HepG2 (cell line): ENCODE measurements around the gene MRPL14. TPM values are rescaled to one million over a fixed set of nuclear protein-coding genes. Genes with fewer than 3 reads are reported as not detected.
A peak's percentile ranks its signal among the peaks of the same experiment; 100 is the strongest.

ENCODE experiments used
- HDAC1 ChIP-seq: sonication (generic); formaldehyde crosslinking; IDR thresholded peaks from 2 replicates; pipeline ENCODE4 v1.5.1; 2020; ENCODE audit warnings: mild to moderate bottlenecking, missing genetic modification reagents
- HIVEP1 ChIP-seq: sonication (generic); formaldehyde crosslinking; IDR thresholded peaks from 2 replicates; pipeline ENCODE4 v1.4.0; 2020; ENCODE audit warnings: mild to moderate bottlenecking, missing genetic modification reagents
- HNRNPL ChIP-seq: fragments of 200-400 bp; formaldehyde crosslinking; IDR thresholded peaks from 2 replicates; pipeline ENCODE4 v1.6.1; 2017; ENCODE audit warnings: mild to moderate bottlenecking, low read depth, low read length
- HNRNPLL ChIP-seq: fragments of 200-400 bp; formaldehyde crosslinking; IDR thresholded peaks from 2 replicates; pipeline ENCODE4 v1.6.1; 2017; ENCODE audit warnings: mild to moderate bottlenecking, low read depth, low read length; ENCODE audit not compliant: poor library complexity, severe bottlenecking
- IRF1 ChIP-seq: sonication (generic); formaldehyde crosslinking; IDR thresholded peaks from 2 replicates; pipeline ENCODE4 v1.4.0; 2020; ENCODE audit warnings: low read depth, mild to moderate bottlenecking, missing genetic modification reagents
- NCOA5 ChIP-seq: sonication (generic); formaldehyde crosslinking; IDR thresholded peaks from 2 replicates; pipeline ENCODE4 v1.4.0; 2020; ENCODE audit warnings: missing genetic modification reagents
- PHF8 ChIP-seq: sonication (generic); formaldehyde crosslinking; IDR thresholded peaks from 2 replicates; pipeline ENCODE4 v1.5.0; 2020; ENCODE audit warnings: missing genetic modification reagents
- POLR2A ChIP-seq, 2 experiments: IDR thresholded peaks; 2 replicates each; pipeline ENCODE4 v1.6.1; 2011; ENCODE audit warnings: low read depth in 2 of 2, low read length in 2 of 2, mild to moderate bottlenecking in 1 of 2, moderate library complexity in 1 of 2; ENCODE audit not compliant: insufficient read depth in 1 of 2
- SP1 ChIP-seq, 2 experiments: fragments of 450-650 bp in 1 of 2; sonication (generic) in 1 of 2; formaldehyde crosslinking in 1 of 2; IDR thresholded peaks; 2 replicates each; pipeline versions ENCODE4 v1.4.0 to v1.6.1; 2016 to 2020; ENCODE audit warnings: missing genetic modification reagents in 1 of 2
- TFAP4 ChIP-seq: sonication (generic); IDR thresholded peaks from 2 replicates; pipeline ENCODE4 v1.6.1; 2016; ENCODE audit warnings: low read depth, borderline replicate concordance
- XRCC5 ChIP-seq: fragments of 200-400 bp; formaldehyde crosslinking; optimal IDR thresholded peaks from 2 replicates; pipeline ENCODE3; 2017; ENCODE audit warnings: mild to moderate bottlenecking, low read length
- YEATS4 ChIP-seq: sonication (generic); formaldehyde crosslinking; IDR thresholded peaks from 2 replicates; pipeline ENCODE4 v1.4.0; 2020; ENCODE audit warnings: missing genetic modification reagents, borderline replicate concordance
- ZNF333 ChIP-seq: sonication (generic); formaldehyde crosslinking; IDR thresholded peaks from 2 replicates; pipeline ENCODE4 v1.4.0; 2020; ENCODE audit warnings: mild to moderate bottlenecking, missing genetic modification reagents, borderline replicate concordance
- ZNF670 ChIP-seq: sonication (generic); formaldehyde crosslinking; IDR thresholded peaks from 2 replicates; pipeline ENCODE4 v1.8.0; 2022; ENCODE audit warnings: mild to moderate bottlenecking, missing genetic modification reagents, borderline replicate concordance
- ZSCAN21 ChIP-seq: sonication (generic); formaldehyde crosslinking; IDR thresholded peaks from 2 replicates; pipeline ENCODE4 v1.8.0; 2022; ENCODE audit warnings: mild to moderate bottlenecking, missing genetic modification reagents, moderate library complexity, borderline replicate concordance
- polyA plus RNA-seq, 8 experiments: library from polyadenylated mRNA; depleted of rRNA in 3 of 8; stranded (reverse) in 7 of 8; unstranded in 1 of 8; fragments of >200 nt; fragmentation: Illumina TruSeq in 4 of 8; extraction: Trizol in 4 of 8; gene quantifications; 2 replicates each; pipeline versions ENCODE4 v1.2.1 to v1.2.3, GENCODE V29; 2011 to 2016; ENCODE audit warnings: low read depth in 4 of 8, missing spikeins in 1 of 8, mixed read lengths in 1 of 8; ENCODE audit not compliant: insufficient read depth in 1 of 8
- total RNA-seq, 5 experiments: library from RNA; depleted of rRNA; stranded (reverse); fragments of >200 nt; fragmentation: Illumina TruSeq; extraction: Trizol; gene quantifications; 2 replicates each; pipeline ENCODE4 v1.2.3, GENCODE V29; 2016; ENCODE audit warnings: low read depth in 1 of 5
- TF ChIP-seq, protein P1 (sequence below), 2 experiments: sonication (generic) in 1 of 2; formaldehyde crosslinking in 1 of 2; IDR thresholded peaks; 2 replicates each; pipeline versions ENCODE4 v1.4.0 to v1.6.1; 2018 to 2020; ENCODE audit warnings: missing genetic modification reagents in 2 of 2, borderline replicate concordance in 1 of 2, low read depth in 1 of 2, mild to moderate bottlenecking in 1 of 2, missing biosample characterization in 1 of 2
- TF ChIP-seq, protein P2 (sequence below): sonication (generic); formaldehyde crosslinking; IDR thresholded peaks from 2 replicates; pipeline ENCODE4 v1.8.0; 2022; ENCODE audit warnings: missing genetic modification reagents, mild to moderate bottlenecking, borderline replicate concordance
- TF ChIP-seq, protein P3 (sequence below): sonication (generic); formaldehyde crosslinking; IDR thresholded peaks from 2 replicates; pipeline ENCODE4 v1.5.0; 2020; ENCODE audit warnings: mild to moderate bottlenecking, missing genetic modification reagents, borderline replicate concordance

Gene MRPL14
- total and polyA plus RNA-seq, 2 of the 13 experiments (the other 11 are each of a cell fraction or from before 2014, with no cell fraction given), result 157 to 178 TPM

DNA sequence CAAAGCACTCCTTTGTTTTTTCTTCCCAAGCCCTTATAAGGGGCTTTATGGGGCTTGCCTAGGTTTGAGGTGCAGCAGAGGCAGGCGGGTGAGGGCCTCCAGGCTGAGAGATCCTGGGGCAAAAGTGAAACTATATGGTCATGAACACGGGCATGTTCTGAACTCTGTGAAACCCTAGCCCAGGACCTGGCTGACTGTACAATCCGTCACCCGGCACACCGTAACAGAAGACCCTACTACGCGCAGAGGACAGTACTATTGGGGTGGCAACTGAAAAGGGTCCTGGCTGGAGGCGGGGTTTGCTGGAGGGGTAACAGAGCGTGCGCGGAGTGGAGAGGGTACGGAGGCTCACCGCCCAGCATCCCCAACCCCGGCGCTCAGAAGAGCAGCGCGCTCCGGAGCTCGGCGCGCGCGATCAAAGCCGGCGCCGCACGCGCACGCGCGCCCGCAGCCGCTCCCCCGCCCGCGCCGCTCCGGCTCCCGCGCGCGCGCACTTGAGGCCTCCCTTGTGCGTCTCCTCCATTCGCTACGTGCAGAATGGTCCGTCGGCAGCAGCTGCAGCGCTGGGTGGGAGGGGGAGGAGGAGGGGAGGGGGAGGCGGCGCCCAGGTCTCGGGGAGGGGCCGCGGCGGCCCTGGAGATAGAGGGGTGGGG lies 54.2 kb downstream of the MRPL14 start (continued):
- TF ChIP-seq POLR2A (IDR thresholded peaks at IDR 0.05; ENCODE audit: insufficient read depth in 1 of 2, low read depth in 2 of 2, low read length in 2 of 2) (0 out of 4 replicates have a peak, but pooled peaks of 1 of the 2 experiments have one; percentile 34), TFAP4 (peak; percentile 77; the same call in 1 of the 2 replicates), SP1 (IDR thresholded peaks at IDR 0.05) (no peak), SP1 (CRISPR knock-in tag; IDR thresholded peaks at IDR 0.05) (no peak), XRCC5 (no peak), HNRNPL (0 out of 2 replicates have a peak, but pooled peaks have one; percentile 22), PHF8 (CRISPR knock-in tag) (peak; percentile 63; the same call in 1 of the 2 replicates), ZSCAN21 (CRISPR knock-in tag) (0 out of 2 replicates have a peak, but pooled peaks have one; percentile 41), ZNF670 (0 out of 2 replicates have a peak, but pooled peaks have one; percentile 32), NCOA5 (CRISPR knock-in tag) (no peak), HNRNPLL (peak; percentile 39), HIVEP1 (0 out of 2 replicates have a peak, but pooled peaks have one; percentile 10), IRF1 (CRISPR knock-in tag) (0 out of 2 replicates have a peak, but pooled peaks have one; percentile 55), ZNF333 (no peak), HDAC1 (CRISPR knock-in tag) (peak; percentile 28; the same call in 1 of the 2 replicates), YEATS4 (peak; percentile 83; the same call in 1 of the 2 replicates)
- TF ChIP-seq, protein P1, sequence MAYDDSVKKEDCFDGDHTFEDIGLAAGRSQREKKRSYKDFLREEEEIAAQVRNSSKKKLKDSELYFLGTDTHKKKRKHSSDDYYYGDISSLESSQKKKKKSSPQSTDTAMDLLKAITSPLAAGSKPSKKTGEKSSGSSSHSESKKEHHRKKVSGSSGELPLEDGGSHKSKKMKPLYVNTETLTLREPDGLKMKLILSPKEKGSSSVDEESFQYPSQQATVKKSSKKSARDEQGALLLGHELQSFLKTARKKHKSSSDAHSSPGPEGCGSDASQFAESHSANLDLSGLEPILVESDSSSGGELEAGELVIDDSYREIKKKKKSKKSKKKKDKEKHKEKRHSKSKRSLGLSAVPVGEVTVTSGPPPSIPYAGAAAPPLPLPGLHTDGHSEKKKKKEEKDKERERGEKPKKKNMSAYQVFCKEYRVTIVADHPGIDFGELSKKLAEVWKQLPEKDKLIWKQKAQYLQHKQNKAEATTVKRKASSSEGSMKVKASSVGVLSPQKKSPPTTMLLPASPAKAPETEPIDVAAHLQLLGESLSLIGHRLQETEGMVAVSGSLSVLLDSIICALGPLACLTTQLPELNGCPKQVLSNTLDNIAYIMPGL (CRISPR knock-in tag; IDR thresholded peaks at IDR 0.05; ENCODE audit: borderline replicate concordance in 1 of 2, low read depth in 1 of 2), result 0 out of 4 replicates have a peak, but pooled peaks of 1 of the 2 experiments have one; percentile 7
- TF ChIP-seq, protein P2, sequence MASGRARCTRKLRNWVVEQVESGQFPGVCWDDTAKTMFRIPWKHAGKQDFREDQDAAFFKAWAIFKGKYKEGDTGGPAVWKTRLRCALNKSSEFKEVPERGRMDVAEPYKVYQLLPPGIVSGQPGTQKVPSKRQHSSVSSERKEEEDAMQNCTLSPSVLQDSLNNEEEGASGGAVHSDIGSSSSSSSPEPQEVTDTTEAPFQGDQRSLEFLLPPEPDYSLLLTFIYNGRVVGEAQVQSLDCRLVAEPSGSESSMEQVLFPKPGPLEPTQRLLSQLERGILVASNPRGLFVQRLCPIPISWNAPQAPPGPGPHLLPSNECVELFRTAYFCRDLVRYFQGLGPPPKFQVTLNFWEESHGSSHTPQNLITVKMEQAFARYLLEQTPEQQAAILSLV (CRISPR knock-in tag), result no peak
- TF ChIP-seq, protein P3, sequence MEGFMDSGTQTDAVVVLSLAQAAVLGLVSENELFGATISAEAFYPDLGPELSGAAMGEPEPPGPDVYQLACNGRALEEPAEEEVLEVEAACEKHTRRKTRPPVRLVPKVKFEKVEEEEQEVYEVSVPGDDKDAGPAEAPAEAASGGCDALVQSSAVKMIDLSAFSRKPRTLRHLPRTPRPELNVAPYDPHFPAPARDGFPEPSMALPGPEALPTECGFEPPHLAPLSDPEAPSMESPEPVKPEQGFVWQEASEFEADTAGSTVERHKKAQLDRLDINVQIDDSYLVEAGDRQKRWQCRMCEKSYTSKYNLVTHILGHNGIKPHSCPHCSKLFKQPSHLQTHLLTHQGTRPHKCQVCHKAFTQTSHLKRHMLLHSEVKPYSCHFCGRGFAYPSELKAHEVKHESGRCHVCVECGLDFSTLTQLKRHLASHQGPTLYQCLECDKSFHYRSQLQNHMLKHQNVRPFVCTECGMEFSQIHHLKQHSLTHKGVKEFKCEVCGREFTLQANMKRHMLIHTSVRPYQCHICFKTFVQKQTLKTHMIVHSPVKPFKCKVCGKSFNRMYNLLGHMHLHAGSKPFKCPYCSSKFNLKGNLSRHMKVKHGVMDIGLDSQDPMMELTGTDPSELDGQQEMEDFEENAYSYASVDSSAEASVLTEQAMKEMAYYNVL (CRISPR knock-in tag), result no peak
